Body of pancreas (tissue), 4 donors: ENCODE measurements around the gene MYOC.

Source experiments
- POLR2A ChIP-seq, 3 donors: fragments of 450-650 bp; IDR thresholded peaks; one replicate each; pipeline ENCODE4 v1.6.1; 2016; ENCODE audit warnings: antibody characterized with exemption in 3 of 3, mild to moderate bottlenecking in 2 of 3
- TF ChIP-seq, protein P1 (sequence below), 7 experiments: fragments of 450-650 bp in 4 of 7; fragments of 200-600 bp in 3 of 7; sonication (generic) in 3 of 7; IDR thresholded peaks; one replicate each; pipeline ENCODE4 v1.5.1; 2016 to 2019; ENCODE audit warnings: antibody characterized with exemption in 7 of 7

DNA sequence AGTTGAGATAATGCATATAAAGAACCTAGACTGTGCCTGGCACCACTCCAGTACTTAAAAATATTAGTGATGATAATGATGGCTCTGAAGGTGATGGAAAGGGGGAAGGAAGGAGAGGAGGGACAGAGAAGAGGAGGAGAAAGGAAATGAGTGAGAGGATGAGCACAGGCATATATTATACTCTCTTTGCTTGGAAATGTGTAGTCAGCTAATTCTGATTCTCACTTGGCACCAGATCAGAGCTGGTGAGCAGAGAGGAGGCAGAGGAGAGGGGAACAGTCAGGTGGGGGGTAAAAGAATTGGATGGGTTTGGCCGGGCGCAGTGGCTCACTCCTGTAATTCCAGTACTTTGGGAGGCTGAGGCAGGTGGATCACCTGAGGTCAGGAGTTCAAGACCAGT is 24.3 kb upstream of the MYOC start:
- TF ChIP-seq, protein P1, sequence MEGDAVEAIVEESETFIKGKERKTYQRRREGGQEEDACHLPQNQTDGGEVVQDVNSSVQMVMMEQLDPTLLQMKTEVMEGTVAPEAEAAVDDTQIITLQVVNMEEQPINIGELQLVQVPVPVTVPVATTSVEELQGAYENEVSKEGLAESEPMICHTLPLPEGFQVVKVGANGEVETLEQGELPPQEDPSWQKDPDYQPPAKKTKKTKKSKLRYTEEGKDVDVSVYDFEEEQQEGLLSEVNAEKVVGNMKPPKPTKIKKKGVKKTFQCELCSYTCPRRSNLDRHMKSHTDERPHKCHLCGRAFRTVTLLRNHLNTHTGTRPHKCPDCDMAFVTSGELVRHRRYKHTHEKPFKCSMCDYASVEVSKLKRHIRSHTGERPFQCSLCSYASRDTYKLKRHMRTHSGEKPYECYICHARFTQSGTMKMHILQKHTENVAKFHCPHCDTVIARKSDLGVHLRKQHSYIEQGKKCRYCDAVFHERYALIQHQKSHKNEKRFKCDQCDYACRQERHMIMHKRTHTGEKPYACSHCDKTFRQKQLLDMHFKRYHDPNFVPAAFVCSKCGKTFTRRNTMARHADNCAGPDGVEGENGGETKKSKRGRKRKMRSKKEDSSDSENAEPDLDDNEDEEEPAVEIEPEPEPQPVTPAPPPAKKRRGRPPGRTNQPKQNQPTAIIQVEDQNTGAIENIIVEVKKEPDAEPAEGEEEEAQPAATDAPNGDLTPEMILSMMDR (IDR thresholded peaks at IDR 0.05): no peak
- no peak for TF ChIP-seq POLR2A (IDR thresholded peaks at IDR 0.05)
